ENCODE results near the gene ZNF653. TPM values are rescaled to one million over a fixed set of nuclear protein-coding genes. Genes with fewer than 3 reads are reported as not detected.
"Not testable (repeated sequence)": the region's sequence is repeated elsewhere in the genome, so short reads cannot be mapped to it uniquely, and the experiment has no call there.

ZNF653 gene
- total RNA-seq, 2 experiments from 2014 or later = 7.4 to 7.5 TPM

DNA sequence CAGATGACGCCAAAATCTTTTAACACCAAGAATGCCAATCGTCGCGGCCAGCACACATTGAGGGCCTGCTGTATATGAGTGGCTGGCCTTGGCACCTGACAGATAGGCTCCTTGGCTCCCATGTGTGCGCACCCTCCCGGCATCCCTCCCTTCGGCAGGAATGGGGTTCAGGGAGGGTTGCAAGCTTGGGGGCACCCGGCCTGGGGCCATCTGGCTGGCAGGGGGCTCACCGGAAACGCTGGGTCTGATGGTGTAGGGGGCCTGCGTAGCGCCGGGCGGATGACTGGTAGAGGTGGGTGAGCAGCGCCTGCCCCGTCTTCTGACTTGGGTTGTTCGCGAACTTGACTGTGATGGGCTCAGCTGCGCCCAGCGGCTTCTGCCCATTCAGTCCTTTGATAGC is 47.8 kb downstream of the ZNF653 start:
- Mint-ChIP-seq H3K9me3 (no peaks in the 10 kb centered on the region), H3K4me3 (no peak overlapping the region), H3K27ac (no peak overlapping the region), H3K27me3 (peaks cover 23% of the 10 kb centered on the region), H3K36me3 (ENCODE audit: low read depth) (no peaks in the 10 kb centered on the region), H3K4me1 (ENCODE audit: low read depth) (no peaks in the 10 kb centered on the region)
- intact Hi-C loops (cut with DNase I, micrococcal nuclease) = no loop called here
- Histone ChIP-seq H3K4me3 (ENCODE audit: low read length) (no peak overlapping the region), H3K27ac (ENCODE audit: low read depth in 1 of 2, low read length in 2 of 2) (no peak overlapping the region), H3K9me3 (ENCODE audit: control insufficient read depth in 1 of 2, insufficient read depth in 1 of 2, low read length in 2 of 2) (no peaks in the 10 kb centered on the region), H3K4me1 (ENCODE audit: insufficient read depth, low read length) (no peaks in the 10 kb centered on the region), H3K27me3 (ENCODE audit: control insufficient read depth in 1 of 2, insufficient read depth in 2 of 2, low read length in 2 of 2) (no peaks in the 10 kb centered on the region), H3K36me3 (ENCODE audit: insufficient read depth, low read length) (no peaks in the 10 kb centered on the region)
- no peak for ATAC-seq (ENCODE audit: poor library complexity)
- no peak for DNase-seq
- ChIA-PET CTCF (no interaction called here), POLR2A (no interaction called here)
- TF ChIP-seq, protein P1, sequence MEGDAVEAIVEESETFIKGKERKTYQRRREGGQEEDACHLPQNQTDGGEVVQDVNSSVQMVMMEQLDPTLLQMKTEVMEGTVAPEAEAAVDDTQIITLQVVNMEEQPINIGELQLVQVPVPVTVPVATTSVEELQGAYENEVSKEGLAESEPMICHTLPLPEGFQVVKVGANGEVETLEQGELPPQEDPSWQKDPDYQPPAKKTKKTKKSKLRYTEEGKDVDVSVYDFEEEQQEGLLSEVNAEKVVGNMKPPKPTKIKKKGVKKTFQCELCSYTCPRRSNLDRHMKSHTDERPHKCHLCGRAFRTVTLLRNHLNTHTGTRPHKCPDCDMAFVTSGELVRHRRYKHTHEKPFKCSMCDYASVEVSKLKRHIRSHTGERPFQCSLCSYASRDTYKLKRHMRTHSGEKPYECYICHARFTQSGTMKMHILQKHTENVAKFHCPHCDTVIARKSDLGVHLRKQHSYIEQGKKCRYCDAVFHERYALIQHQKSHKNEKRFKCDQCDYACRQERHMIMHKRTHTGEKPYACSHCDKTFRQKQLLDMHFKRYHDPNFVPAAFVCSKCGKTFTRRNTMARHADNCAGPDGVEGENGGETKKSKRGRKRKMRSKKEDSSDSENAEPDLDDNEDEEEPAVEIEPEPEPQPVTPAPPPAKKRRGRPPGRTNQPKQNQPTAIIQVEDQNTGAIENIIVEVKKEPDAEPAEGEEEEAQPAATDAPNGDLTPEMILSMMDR (IDR thresholded peaks at IDR 0.05) = no peak

DNA sequence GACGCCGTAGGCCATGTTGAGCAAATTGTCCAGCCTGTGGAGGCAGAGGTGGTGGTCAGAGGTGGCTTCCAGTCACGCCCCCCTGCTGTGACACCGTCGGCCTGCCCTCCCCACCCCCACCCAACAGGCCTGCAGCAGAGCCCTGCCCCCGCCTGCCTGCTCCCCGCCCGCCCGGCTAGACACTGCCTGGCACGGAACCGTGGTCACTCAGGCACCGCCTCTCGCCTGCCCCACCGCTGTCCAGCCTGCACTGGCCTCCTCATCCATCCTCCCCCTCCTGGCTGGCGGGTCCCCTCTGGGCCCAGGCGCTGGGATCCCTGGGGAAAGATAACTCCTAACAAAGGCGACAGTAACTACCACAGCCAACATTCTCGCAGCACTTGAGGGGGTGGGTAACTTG is 48.5 kb downstream of the ZNF653 start:
- H3K27ac Mint-ChIP-seq = no peak overlapping the region
- no peak for ATAC-seq (ENCODE audit: poor library complexity)

DNA sequence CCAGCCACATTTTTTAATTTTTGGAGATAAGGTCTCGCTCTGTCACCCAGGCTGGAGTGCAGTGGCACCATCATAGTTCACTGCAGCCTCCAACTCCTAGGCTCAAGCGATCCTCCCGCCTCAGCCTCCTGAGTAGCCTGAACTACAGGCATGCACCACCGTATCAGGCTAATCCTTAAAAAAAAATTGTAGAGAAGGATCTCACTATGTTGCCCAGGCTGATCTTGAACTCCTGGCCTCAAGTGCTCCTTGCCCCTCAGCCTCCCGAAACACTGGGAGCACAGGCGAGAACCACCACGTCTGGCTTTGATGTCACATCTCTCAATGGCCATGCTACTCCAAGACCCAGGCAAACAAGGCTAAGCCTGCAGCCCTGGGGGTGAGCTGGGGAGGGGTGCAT is 49.0 kb downstream of the ZNF653 start:
- intact Hi-C loops (cut with DNase I, micrococcal nuclease) = no loop called here
- POLR2A ChIA-PET = no interaction called here

More for the DNA sequence above, 48.5 kb downstream of the ZNF653 start:
- no peak overlapping the region for H3K4me3 Mint-ChIP-seq
- peaks cover 23% of the 10 kb centered on the region for H3K27me3 Mint-ChIP-seq
- Histone ChIP-seq H3K27ac (ENCODE audit: low read depth in 1 of 2, low read length in 2 of 2) (no peak overlapping the region), H3K27me3 (ENCODE audit: control insufficient read depth in 1 of 2, insufficient read depth in 2 of 2, low read length in 2 of 2) (no peaks in the 10 kb centered on the region), H3K4me1 (ENCODE audit: insufficient read depth, low read length) (no peaks in the 10 kb centered on the region), H3K4me3 (ENCODE audit: low read length) (no peak overlapping the region), H3K9me3 (ENCODE audit: control insufficient read depth in 1 of 2, insufficient read depth in 1 of 2, low read length in 2 of 2) (no peaks in the 10 kb centered on the region), H3K36me3 (ENCODE audit: insufficient read depth, low read length) (no peaks in the 10 kb centered on the region)
- DNase-seq = no peak
- no peaks in the 10 kb centered on the region for H3K9me3 Mint-ChIP-seq
- intact Hi-C loops (cut with DNase I, micrococcal nuclease) = no loop called here
- H3K4me1 Mint-ChIP-seq (ENCODE audit: low read depth) = no peaks in the 10 kb centered on the region
- H3K36me3 Mint-ChIP-seq (ENCODE audit: low read depth) = no peaks in the 10 kb centered on the region
- ChIA-PET CTCF (no interaction called here), POLR2A (no interaction called here)
- TF ChIP-seq, protein P1 (IDR thresholded peaks at IDR 0.05) = no peak

DNA sequence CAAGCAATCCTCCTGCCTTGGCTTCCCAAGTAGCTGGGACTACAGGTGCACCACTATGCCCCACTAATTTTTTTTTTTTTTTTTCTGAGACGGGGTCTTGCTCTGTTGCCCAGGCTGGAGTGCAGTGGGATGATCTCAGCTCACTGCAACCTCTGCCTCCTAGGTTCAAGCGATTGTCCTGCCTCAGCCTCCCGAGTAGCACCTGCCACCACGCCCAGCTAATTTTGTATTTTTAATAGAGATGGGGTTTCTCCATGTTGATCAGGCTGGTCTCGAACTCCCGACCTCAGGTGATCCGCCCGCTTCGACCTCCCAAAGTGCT is 50.4 kb downstream of the ZNF653 start:
- H3K4me3 ChIP-seq (ENCODE audit: low read length); DNase-seq; H3K27ac Mint-ChIP-seq; ATAC-seq (ENCODE audit: poor library complexity); H3K36me3 ChIP-seq (ENCODE audit: insufficient read depth, low read length); H3K36me3 Mint-ChIP-seq (ENCODE audit: low read depth); H3K4me1 ChIP-seq (ENCODE audit: insufficient read depth, low read length); H3K27me3 ChIP-seq (ENCODE audit: control insufficient read depth in 1 of 2, insufficient read depth in 2 of 2, low read length in 2 of 2); H3K9me3 ChIP-seq (ENCODE audit: control insufficient read depth in 1 of 2, insufficient read depth in 1 of 2, low read length in 2 of 2); intact Hi-C loops (cut with DNase I, micrococcal nuclease); POLR2A ChIA-PET; H3K27ac ChIP-seq (ENCODE audit: low read depth in 1 of 2, low read length in 2 of 2); H3K4me3 Mint-ChIP-seq; H3K4me1 Mint-ChIP-seq (ENCODE audit: low read depth); H3K9me3 Mint-ChIP-seq: not testable (repeated sequence)
- CTCF ChIA-PET = interaction anchor here (0.5 to 1.1 kb wide), 2 partner anchors 27 to 70 kb away, joined by 3 read pairs; no protein-coding TSS in a partner anchor
- peaks cover 17% of the 10 kb centered on the region for H3K27me3 Mint-ChIP-seq

More for the DNA sequence above, 49.0 kb downstream of the ZNF653 start:
- TF ChIP-seq, protein P1 (IDR thresholded peaks at IDR 0.05) = no peak
- DNase-seq = no peak
- Mint-ChIP-seq H3K4me3 (no peak overlapping the region), H3K27ac (no peak overlapping the region), H3K36me3 (ENCODE audit: low read depth) (no peaks in the 10 kb centered on the region), H3K27me3 (peaks cover 23% of the 10 kb centered on the region), H3K9me3 (no peaks in the 10 kb centered on the region), H3K4me1 (ENCODE audit: low read depth) (no peaks in the 10 kb centered on the region)
- Histone ChIP-seq H3K9me3 (ENCODE audit: control insufficient read depth in 1 of 2, insufficient read depth in 1 of 2, low read length in 2 of 2) (no peaks in the 10 kb centered on the region), H3K36me3 (ENCODE audit: insufficient read depth, low read length) (no peaks in the 10 kb centered on the region), H3K4me3 (ENCODE audit: low read length) (no peak overlapping the region), H3K27ac (ENCODE audit: low read depth in 1 of 2, low read length in 2 of 2) (no peak overlapping the region), H3K4me1 (ENCODE audit: insufficient read depth, low read length) (no peaks in the 10 kb centered on the region), H3K27me3 (ENCODE audit: control insufficient read depth in 1 of 2, insufficient read depth in 2 of 2, low read length in 2 of 2) (no peaks in the 10 kb centered on the region)
- CTCF ChIA-PET = no interaction called here
- ATAC-seq (ENCODE audit: poor library complexity) = no peak

Data from CD4-positive, alpha-beta T cell (primary cell).